Breast epithelium (tissue), 3 donors: ENCODE results near the gene PROB1.

ENCODE experiments used
- CTCF ChIP-seq, 3 donors: fragments of 450-650 bp; IDR thresholded peaks; one replicate each; pipeline ENCODE4 v1.5.1; 2016 to 2017; ENCODE audit warnings: antibody characterized with exemption in 3 of 3, mild to moderate bottlenecking in 3 of 3, moderate library complexity in 3 of 3
- POLR2A ChIP-seq: fragments of 450-650 bp; IDR thresholded peaks from one replicate; pipeline ENCODE4 v1.6.1; 2016; ENCODE audit warnings: antibody characterized with exemption, mild to moderate bottlenecking, moderate library complexity
- POLR2AphosphoS5 ChIP-seq, 3 donors: sonication (generic); formaldehyde crosslinking; IDR thresholded peaks; one replicate each; pipeline ENCODE4 v1.6.1; 2017; ENCODE audit warnings: antibody characterized with exemption in 3 of 3

- TF ChIP-seq POLR2AphosphoS5 (IDR thresholded peaks at IDR 0.05) = no peak
- TF ChIP-seq POLR2A = no peak
- TF ChIP-seq CTCF (IDR thresholded peaks at IDR 0.05) = no peak
Measured at GRCh38 chr5:139416651-139417050, 21.7 kb upstream of the PROB1 start.
